Measurements from ENCODE around the gene BMF. TPM values are rescaled to one million over a fixed set of nuclear protein-coding genes. Genes with fewer than 3 reads are reported as not detected.

The BMF gene
- total RNA-seq, 1 experiment from 2014 or later = 13.2 TPM

GRCh38 chr15:40042791-40043320 lies 65.8 kb downstream of the BMF start:
- Histone ChIP-seq H3K9ac (ENCODE audit: extremely low read depth, insufficient read length, low read length) (no peak overlapping the region), H3K4ac (ENCODE audit: low read depth, low read length) (no peak overlapping the region), H3K27ac (ENCODE audit: insufficient read length, low read depth, low read length) (no peak overlapping the region), H2BK15ac (ENCODE audit: low read depth, low read length) (no peak overlapping the region), H3K14ac (ENCODE audit: insufficient read depth, low read length) (no peak overlapping the region), H2AK5ac (ENCODE audit: insufficient read length, low read length) (no peak overlapping the region), H2BK120ac (ENCODE audit: low read depth, low read length, poor library complexity, severe bottlenecking) (no peak overlapping the region), H2AFZ (ENCODE audit: low read length) (no peak overlapping the region), H3K18ac (ENCODE audit: insufficient read length, low read depth, low read length) (no peak overlapping the region), H3K56ac (ENCODE audit: insufficient read length, low read depth, low read length) (no peak overlapping the region), H3T11ph (ENCODE audit: low read length) (no peak overlapping the region), H4K8ac (replicated peaks; ENCODE audit: insufficient read length, low read depth, low read length) (no peak overlapping the region), H3K23ac (ENCODE audit: insufficient read length, low read depth, low read length) (no peak overlapping the region), H3K79me1 (ENCODE audit: insufficient read depth, low read depth, low read length, poor library complexity, severe bottlenecking) (no peaks in the 10 kb centered on the region), H2BK12ac (ENCODE audit: insufficient read length, low read depth, low read length) (no peak overlapping the region), H3K4me2 (ENCODE audit: insufficient read depth, insufficient read length, low read length) (no peak overlapping the region), H3K27me3 (ENCODE audit: insufficient read depth, low read length) (no peaks in the 10 kb centered on the region), H3K79me2 (ENCODE audit: insufficient read depth, low read length) (peaks cover 4% of the 10 kb centered on the region; the same call in 1 of the 2 replicates), H4K91ac (ENCODE audit: insufficient read length, low read depth, low read length) (no peak overlapping the region), H4K5ac (ENCODE audit: insufficient read length, low read depth, low read length) (no peak overlapping the region), H3K23me2 (ENCODE audit: insufficient read length, low read depth, low read length, poor library complexity, severe bottlenecking) (peaks cover 3% of the 10 kb centered on the region), H2BK5ac (ENCODE audit: insufficient read length, low read length) (no peak overlapping the region), H2BK20ac (ENCODE audit: low read depth, low read length, poor library complexity, severe bottlenecking) (no peak overlapping the region), H3K4me1 (ENCODE audit: insufficient read depth, low read length) (peaks cover 5% of the 10 kb centered on the region; the same call in 1 of the 2 replicates), H4K20me1 (ENCODE audit: control insufficient read depth, insufficient read depth, insufficient read length) (no peaks in the 10 kb centered on the region), H3K9me3 (ENCODE audit: control insufficient read depth, low read depth, low read length) (no peaks in the 10 kb centered on the region)
- Mint-ChIP-seq H3K27ac (0 out of 7 replicates have a peak overlapping the region, but pooled peaks of 1 of the 3 experiments have one; percentile 46), H3K4me1 (peaks cover 38 to 43% of the 10 kb centered on the region in 2 experiments), H3K27me3 (ENCODE audit: low read depth) (no peaks in the 10 kb centered on the region), H3K36me3 (ENCODE audit: insufficient read depth in 1 of 3, low read depth in 3 of 3) (peaks cover 0 to 9% (median 4%) of the 10 kb centered on the region in 3 experiments; a peak in 4 of 7 replicates), H3K4me3 (no peak overlapping the region), H3K9me3 (no peaks in the 10 kb centered on the region)
- no peak for TF ChIP-seq CTCF (conservative IDR thresholded peaks at IDR 0.05)
- WGBS (ENCODE audit: extremely low coverage, insufficient read length, low lambda C conversion rate) = no CpG with 5 or more reads among the region's 5 CpGs
- no peak for DNase-seq

Measured in H9 (cell line).